Vagina (tissue), 2 donors: ENCODE data around the gene TMEM178B.

ENCODE experiments used
- CTCF ChIP-seq, 3 experiments: fragments of 450-650 bp in 2 of 3; fragments of 200-600 bp in 1 of 3; sonication (generic) in 1 of 3; IDR thresholded peaks; one replicate each; pipeline ENCODE4 v1.5.1; 2017 to 2019; ENCODE audit warnings: antibody characterized with exemption in 3 of 3, mild to moderate bottlenecking in 2 of 3, moderate library complexity in 2 of 3
- POLR2A ChIP-seq, 2 donors: fragments of 450-650 bp; IDR thresholded peaks; one replicate each; pipeline ENCODE4 v1.6.1; 2017; ENCODE audit warnings: antibody characterized with exemption in 2 of 2, mild to moderate bottlenecking in 2 of 2, moderate library complexity in 2 of 2
- POLR2AphosphoS5 ChIP-seq, 2 donors: sonication (generic); formaldehyde crosslinking; IDR thresholded peaks; one replicate each; pipeline ENCODE4 v1.9.0; 2017; ENCODE audit warnings: antibody characterized with exemption in 2 of 2, mild to moderate bottlenecking in 2 of 2, low read depth in 1 of 2; ENCODE audit not compliant: insufficient read depth in 1 of 2

GRCh38 chr7:141024668-141025067 lies 49.2 kb upstream of the TMEM178B start:
- TF ChIP-seq CTCF (IDR thresholded peaks at IDR 0.05) (no peak), POLR2A (IDR thresholded peaks at IDR 0.05) (no peak), POLR2AphosphoS5 (IDR thresholded peaks at IDR 0.05; ENCODE audit: insufficient read depth in 1 of 2, low read depth in 1 of 2) (no peak)
